RWPE2 (cell line): ENCODE data around the gene ABCF1.

Experiments used
- ATAC-seq: fragments of 200-7000 bp; cut with Tn5 transposase; 3 replicates; pipeline ENCODE4 v1.9.1; 2021; ENCODE audit warnings: low read depth
- DNase-seq: peaks from one replicate; pipeline ENCODE4 v3.0.0-alpha.2; 2020; ENCODE audit warnings: low spot score
- H3K27ac ChIP-seq: fragments of 450-650 bp; 2 replicates; pipeline ENCODE4 v1.5.1; 2017; ENCODE audit warnings: mild to moderate bottlenecking; ENCODE audit not compliant: poor library complexity, severe bottlenecking
- H3K27me3 ChIP-seq: fragments of 250-450 bp; sonication (Bioruptor Pico); 2 replicates; pipeline ENCODE4 v1.5.1; 2021; ENCODE audit warnings: mild to moderate bottlenecking, moderate library complexity; ENCODE audit not compliant: insufficient read depth, poor library complexity, severe bottlenecking
- H3K36me3 ChIP-seq: fragments of 250-450 bp; sonication (Bioruptor Pico); 2 replicates; pipeline ENCODE4 v1.5.1; 2020; ENCODE audit warnings: low read depth, mild to moderate bottlenecking, moderate library complexity
- H3K4me1 ChIP-seq: fragments of 250-450 bp; sonication (Bioruptor Pico); 2 replicates; pipeline ENCODE4 v1.5.1; 2021; ENCODE audit warnings: mild to moderate bottlenecking, moderate library complexity; ENCODE audit not compliant: insufficient read depth, poor library complexity, severe bottlenecking
- H3K4me3 ChIP-seq: fragments of 250-450 bp; sonication (Bioruptor Pico); 2 replicates; pipeline ENCODE4 v1.5.1; 2021; ENCODE audit warnings: mild to moderate bottlenecking, moderate library complexity; ENCODE audit not compliant: severe bottlenecking
- H3K9me3 ChIP-seq: fragments of 250-450 bp; sonication (Bioruptor Pico); 2 replicates; pipeline ENCODE4 v1.5.1; 2021; ENCODE audit warnings: mild to moderate bottlenecking, moderate library complexity; ENCODE audit not compliant: severe bottlenecking
- CTCF ChIP-seq: fragments of 450-650 bp; IDR thresholded peaks from one replicate; pipeline ENCODE4 v1.5.1; 2017; ENCODE audit warnings: mild to moderate bottlenecking, moderate library complexity; ENCODE audit not compliant: poor library complexity, severe bottlenecking

The ABCF1 gene

GRCh38 chr6:30641048-30641447 lies 69.8 kb downstream of the ABCF1 start:
- no peak for TF ChIP-seq CTCF
- no peak overlapping the region for H3K4me3 ChIP-seq
- peaks cover 28% of the 10 kb centered on the region for H3K36me3 ChIP-seq
- H3K9me3 ChIP-seq = no peaks in the 10 kb centered on the region
- no peak overlapping the region for H3K27ac ChIP-seq
- H3K4me1 ChIP-seq = no peaks in the 10 kb centered on the region
- ATAC-seq (no peak), DNase-seq (no peak)
- no peaks in the 10 kb centered on the region for H3K27me3 ChIP-seq
